NCI-H1092 treated with DMSO at 0.1 percent for 48 hours (cell line): ENCODE data around the gene EPB41L1.
A peak's percentile ranks its signal among the peaks of the same experiment; 100 is the strongest.

Experiments used
- DNase-seq: peaks from one replicate; lab custom pipeline; 2025; lab: John Stamatoyannopoulos, UW

Gene EPB41L1

GRCh38 chr20:36154700-36155628, at the start of gene EPB41L1:
TSS of gene EPB41L1 (plus strand) at chr20:36154740. CDS start at chr20:36173778, 19,038 bp downstream.
- DNase-seq = peak; percentile 56

- DNase-seq = no peak
These were observed 49.7 kb upstream of the EPB41L1 start for GRCh38 chr20:36104856-36105255.

GRCh38 chr20:36105711-36106226, 48.8 kb upstream of the EPB41L1 start:
- DNase-seq = no peak

GRCh38 chr20:36106606-36107005, 47.9 kb upstream of the EPB41L1 start:
- no peak for DNase-seq

GRCh38 chr20:36107881-36108280, 46.7 kb upstream of the EPB41L1 start:
- DNase-seq = no peak

- DNase-seq = no peak
These were observed 45.1 kb upstream of the EPB41L1 start for GRCh38 chr20:36109251-36109947.

GRCh38 chr20:36110994-36111393, 43.5 kb upstream of the EPB41L1 start:
- DNase-seq = no peak

- DNase-seq = no peak
These were observed 42.4 kb upstream of the EPB41L1 start for GRCh38 chr20:36112112-36112511.

- no peak for DNase-seq
These were observed 41.5 kb upstream of the EPB41L1 start for GRCh38 chr20:36113036-36113435.

- no peak for DNase-seq
These were observed 40.8 kb upstream of the EPB41L1 start for GRCh38 chr20:36113566-36114250.

- DNase-seq = no peak
These were observed 39.8 kb upstream of the EPB41L1 start for GRCh38 chr20:36114707-36115106.

- no peak for DNase-seq
These were observed 38.6 kb upstream of the EPB41L1 start for GRCh38 chr20:36115925-36116324.

- DNase-seq = no peak
These were observed 37.6 kb upstream of the EPB41L1 start for GRCh38 chr20:36116807-36117441.

- no peak for DNase-seq
These were observed 36.9 kb upstream of the EPB41L1 start for GRCh38 chr20:36117638-36118037.

- no peak for DNase-seq
These were observed 36.2 kb upstream of the EPB41L1 start for GRCh38 chr20:36118371-36118770.

- no peak for DNase-seq
These were observed 35.0 kb upstream of the EPB41L1 start for GRCh38 chr20:36119537-36119936.

- no peak for DNase-seq
These were observed 34.3 kb upstream of the EPB41L1 start for GRCh38 chr20:36120241-36120640.

- no peak for DNase-seq
These were observed 33.5 kb upstream of the EPB41L1 start for GRCh38 chr20:36120991-36121390.

GRCh38 chr20:36121981-36122930, 32.3 kb upstream of the EPB41L1 start:
- no peak for DNase-seq

- no peak for DNase-seq
These were observed 31.6 kb upstream of the EPB41L1 start for GRCh38 chr20:36122931-36123288.

GRCh38 chr20:36125097-36125496, 29.4 kb upstream of the EPB41L1 start:
- no peak for DNase-seq
